ENCODE measurements around the gene MED9.

Gene MED9

GRCh38 chr17:17433000-17433703 lies 43.6 kb upstream of the MED9 start:
- Histone ChIP-seq H2AFZ (ENCODE audit: low read length) (no peak overlapping the region), H3K4me1 (ENCODE audit: insufficient read depth, low read length, severe bottlenecking) (no peaks in the 10 kb centered on the region), H3K4me2 (ENCODE audit: low read length) (no peak overlapping the region), H3K36me3 (ENCODE audit: insufficient read depth, low read length) (no peaks in the 10 kb centered on the region), H3K9me2 (ENCODE audit: low read depth, low read length) (no peaks in the 10 kb centered on the region), H4K20me1 (ENCODE audit: insufficient read depth, low read length) (no peaks in the 10 kb centered on the region), H3K9me3 (ENCODE audit: low read length) (no peaks in the 10 kb centered on the region), H3F3A (ENCODE audit: insufficient read depth, low read length) (no peaks in the 10 kb centered on the region), H3K27me3 (ENCODE audit: insufficient read depth, low read length) (peaks cover 4% of the 10 kb centered on the region; the same call in 1 of the 2 replicates), H3K27ac (ENCODE audit: low read depth, low read length, poor library complexity, severe bottlenecking) (no peak overlapping the region), H3K9ac (ENCODE audit: low read length) (no peak overlapping the region), H3K79me2 (ENCODE audit: insufficient read depth, low read length) (no peaks in the 10 kb centered on the region), H3K4me3 (ENCODE audit: low read depth, low read length, poor library complexity, severe bottlenecking) (no peak overlapping the region)
- no peak for TF ChIP-seq CTCF (IDR thresholded peaks at IDR 0.05; ENCODE audit: low read length)
- TF ChIP-seq EZH2 (IDR thresholded peaks at IDR 0.05; ENCODE audit: borderline replicate concordance, low read length), result no peak

- no peak overlapping the region for H3K27ac ChIP-seq (ENCODE audit: low read depth, low read length, poor library complexity, severe bottlenecking)
- no peak overlapping the region for H3K4me2 ChIP-seq (ENCODE audit: low read length)
- no peak overlapping the region for H3K4me3 ChIP-seq (ENCODE audit: low read depth, low read length, poor library complexity, severe bottlenecking)
- no peaks in the 10 kb centered on the region for H3K36me3 ChIP-seq (ENCODE audit: insufficient read depth, low read length)
- no peaks in the 10 kb centered on the region for H3K9me3 ChIP-seq (ENCODE audit: low read length)
- no peaks in the 10 kb centered on the region for H3K79me2 ChIP-seq (ENCODE audit: insufficient read depth, low read length)
- H3F3A ChIP-seq (ENCODE audit: insufficient read depth, low read length), result no peaks in the 10 kb centered on the region
- H3K27me3 ChIP-seq (ENCODE audit: insufficient read depth, low read length), result peaks cover 4% of the 10 kb centered on the region; the same call in 1 of the 2 replicates
- H3K9me2 ChIP-seq (ENCODE audit: low read depth, low read length), result no peaks in the 10 kb centered on the region
- no peaks in the 10 kb centered on the region for H4K20me1 ChIP-seq (ENCODE audit: insufficient read depth, low read length)
- TF ChIP-seq EZH2 (IDR thresholded peaks at IDR 0.05; ENCODE audit: borderline replicate concordance, low read length) (no peak), CTCF (IDR thresholded peaks at IDR 0.05; ENCODE audit: low read length) (no peak)
- H3K4me1 ChIP-seq (ENCODE audit: insufficient read depth, low read length, severe bottlenecking), result no peaks in the 10 kb centered on the region
- no peak overlapping the region for H2AFZ ChIP-seq (ENCODE audit: low read length)
- H3K9ac ChIP-seq (ENCODE audit: low read length), result no peak overlapping the region
These were observed 42.3 kb upstream of the MED9 start for GRCh38 chr17:17434477-17434876.

GRCh38 chr17:17435323-17435722 lies 41.5 kb upstream of the MED9 start:
- H3K27me3 ChIP-seq (ENCODE audit: insufficient read depth, low read length), result no peaks in the 10 kb centered on the region
- H3K4me2 ChIP-seq (ENCODE audit: low read length), result no peak overlapping the region

More at GRCh38 chr17:17435323-17435722, 41.5 kb upstream of the MED9 start:
- Histone ChIP-seq H3K9ac (ENCODE audit: low read length) (no peak overlapping the region), H3K27ac (ENCODE audit: low read depth, low read length, poor library complexity, severe bottlenecking) (no peak overlapping the region), H3F3A (ENCODE audit: insufficient read depth, low read length) (no peaks in the 10 kb centered on the region), H4K20me1 (ENCODE audit: insufficient read depth, low read length) (no peaks in the 10 kb centered on the region), H3K9me2 (ENCODE audit: low read depth, low read length) (no peaks in the 10 kb centered on the region), H3K4me1 (ENCODE audit: insufficient read depth, low read length, severe bottlenecking) (no peaks in the 10 kb centered on the region), H3K79me2 (ENCODE audit: insufficient read depth, low read length) (no peaks in the 10 kb centered on the region), H3K4me3 (ENCODE audit: low read depth, low read length, poor library complexity, severe bottlenecking) (no peak overlapping the region), H3K36me3 (ENCODE audit: insufficient read depth, low read length) (no peaks in the 10 kb centered on the region), H3K9me3 (ENCODE audit: low read length) (no peaks in the 10 kb centered on the region), H2AFZ (ENCODE audit: low read length) (no peak overlapping the region)
- TF ChIP-seq CTCF (IDR thresholded peaks at IDR 0.05; ENCODE audit: low read length) (no peak), EZH2 (IDR thresholded peaks at IDR 0.05; ENCODE audit: borderline replicate concordance, low read length) (no peak)
